HPDE6-E6E7 (cell line): Measurements from ENCODE around the gene GGT6.

ENCODE experiments used
- DNase-seq: peaks from one replicate; pipeline ENCODE4 v3.0.0; 2011; ENCODE audit warnings: missing footprints; ENCODE audit errors: extremely low spot score

GGT6 gene

GRCh38 chr17:4553669-4554068 is 6.7 kb downstream of the GGT6 start:
- DNase-seq, result no peak

- no peak for DNase-seq
Observed at GRCh38 chr17:4551796-4552525, 8.4 kb downstream of the GGT6 start.

GRCh38 chr17:4551141-4551540 is 9.2 kb downstream of the GGT6 start:
- DNase-seq, result no peak

GRCh38 chr17:4550534-4551039 is 9.8 kb downstream of the GGT6 start:
- DNase-seq, result no peak

- no peak for DNase-seq
Observed at GRCh38 chr17:4549781-4550533, 10.4 kb downstream of the GGT6 start.

GRCh38 chr17:4548721-4549531 is 11.5 kb downstream of the GGT6 start:
- no peak for DNase-seq

GRCh38 chr17:4548061-4548461 is 12.3 kb downstream of the GGT6 start:
- DNase-seq, result no peak

GRCh38 chr17:4547118-4547906 is 13.1 kb downstream of the GGT6 start:
- no peak for DNase-seq

- no peak for DNase-seq
Observed at GRCh38 chr17:4545217-4545951, 15.0 kb downstream of the GGT6 start.

GRCh38 chr17:4544951-4545216 is 15.5 kb downstream of the GGT6 start:
- DNase-seq, result no peak

GRCh38 chr17:4544135-4544950 is 16.0 kb downstream of the GGT6 start:
- DNase-seq, result no peak

- DNase-seq, result no peak
Observed at GRCh38 chr17:4543557-4544026, 16.8 kb downstream of the GGT6 start.

GRCh38 chr17:4542726-4543191 is 17.6 kb downstream of the GGT6 start:
- no peak for DNase-seq

- DNase-seq, result no peak
Observed at GRCh38 chr17:4542003-4542725, 18.2 kb downstream of the GGT6 start.

GRCh38 chr17:4541328-4542002 is 18.9 kb downstream of the GGT6 start:
- DNase-seq, result no peak

- no peak for DNase-seq
Observed at GRCh38 chr17:4540687-4541327, 19.6 kb downstream of the GGT6 start.

- no peak for DNase-seq
Observed at GRCh38 chr17:4540224-4540651, 20.1 kb downstream of the GGT6 start.
